HEK293 (cell line): ENCODE measurements around the gene HERC5.

ENCODE experiments used
- EGR2 ChIP-seq: fragments of 450-650 bp; formaldehyde crosslinking; IDR thresholded peaks from 2 replicates; pipeline ENCODE4 v1.5.1; 2016; ENCODE audit warnings: low read depth, missing biosample characterization, missing genetic modification characterization
- FEZF1 ChIP-seq: fragments of 450-650 bp; formaldehyde crosslinking; IDR thresholded peaks from 2 replicates; pipeline ENCODE4 v1.5.1; 2016; ENCODE audit warnings: missing biosample characterization, missing genetic modification characterization
- HOXA7 ChIP-seq: sonication (generic); formaldehyde crosslinking; IDR thresholded peaks from 2 replicates; pipeline ENCODE4 v1.8.1; 2022; ENCODE audit warnings: missing genetic modification reagents, borderline replicate concordance
- HOXD13 ChIP-seq: sonication (generic); formaldehyde crosslinking; IDR thresholded peaks from 2 replicates; pipeline ENCODE4 v1.8.0; 2022; ENCODE audit warnings: missing genetic modification reagents, borderline replicate concordance
- PRDM2 ChIP-seq: fragments of 450-650 bp; formaldehyde crosslinking; IDR thresholded peaks from 2 replicates; pipeline ENCODE4 v1.5.1; 2016; ENCODE audit warnings: missing biosample characterization, missing genetic modification characterization, borderline replicate concordance
- REPIN1 ChIP-seq: fragments of 450-650 bp; formaldehyde crosslinking; IDR thresholded peaks from 2 replicates; pipeline ENCODE4 v1.5.1; 2017; ENCODE audit warnings: missing biosample characterization, missing genetic modification characterization, low read depth
- SP7 ChIP-seq: fragments of 450-650 bp; formaldehyde crosslinking; IDR thresholded peaks from 2 replicates; pipeline ENCODE4 v1.5.1; 2016; ENCODE audit warnings: missing biosample characterization, missing genetic modification characterization
- YY2 ChIP-seq: fragments of 450-650 bp; formaldehyde crosslinking; IDR thresholded peaks from 2 replicates; pipeline ENCODE4 v1.5.1; 2016; ENCODE audit warnings: missing biosample characterization, missing genetic modification characterization
- ZBTB1 ChIP-seq: fragments of 450-650 bp; formaldehyde crosslinking; IDR thresholded peaks from 2 replicates; pipeline ENCODE4 v1.5.1; 2016; ENCODE audit warnings: missing biosample characterization, missing genetic modification characterization
- ZBTB44 ChIP-seq: fragments of 450-650 bp; IDR thresholded peaks from 2 replicates; pipeline ENCODE4 v1.5.1; 2018; ENCODE audit warnings: missing biosample characterization, mild to moderate bottlenecking, missing genetic modification characterization
- ZNF140 ChIP-seq: fragments of 450-650 bp; formaldehyde crosslinking; IDR thresholded peaks from 2 replicates; pipeline ENCODE4 v1.5.1; 2016; ENCODE audit warnings: missing biosample characterization, missing genetic modification characterization
- ZNF146 ChIP-seq: fragments of 450-650 bp; formaldehyde crosslinking; IDR thresholded peaks from 2 replicates; pipeline ENCODE4 v1.5.1; 2016; ENCODE audit warnings: missing biosample characterization, missing genetic modification characterization
- ZNF202 ChIP-seq: fragments of 450-650 bp; formaldehyde crosslinking; IDR thresholded peaks from 2 replicates; pipeline ENCODE4 v1.5.1; 2016; ENCODE audit warnings: missing biosample characterization, missing genetic modification characterization, borderline replicate concordance
- ZNF223 ChIP-seq: fragments of 450-650 bp; formaldehyde crosslinking; IDR thresholded peaks from 2 replicates; pipeline ENCODE4 v1.5.1; 2016; ENCODE audit warnings: missing biosample characterization, missing genetic modification characterization
- ZNF24 ChIP-seq: fragments of 450-650 bp; formaldehyde crosslinking; IDR thresholded peaks from 2 replicates; pipeline ENCODE4 v1.5.1; 2016; ENCODE audit warnings: missing biosample characterization, missing genetic modification characterization
- ZNF248 ChIP-seq: fragments of 450-650 bp; formaldehyde crosslinking; IDR thresholded peaks from 2 replicates; pipeline ENCODE4 v1.5.1; 2017; ENCODE audit warnings: missing biosample characterization, missing genetic modification characterization
- ZNF324 ChIP-seq: fragments of 450-650 bp; formaldehyde crosslinking; IDR thresholded peaks from 2 replicates; pipeline ENCODE4 v1.5.1; 2016; ENCODE audit warnings: missing biosample characterization, missing genetic modification characterization
- ZNF362 ChIP-seq: fragments of 450-650 bp; formaldehyde crosslinking; IDR thresholded peaks from 2 replicates; pipeline ENCODE4 v1.5.1; 2016; ENCODE audit warnings: missing biosample characterization, missing genetic modification characterization
- ZNF398 ChIP-seq: fragments of 450-650 bp; formaldehyde crosslinking; IDR thresholded peaks from 2 replicates; pipeline ENCODE4 v1.5.1; 2017; ENCODE audit warnings: missing biosample characterization, missing genetic modification characterization
- ZNF510 ChIP-seq: fragments of 450-650 bp; formaldehyde crosslinking; IDR thresholded peaks from 2 replicates; pipeline ENCODE4 v1.5.1; 2018; ENCODE audit warnings: mild to moderate bottlenecking, missing genetic modification characterization, missing biosample characterization; ENCODE audit not compliant: insufficient replicate concordance
- ZNF548 ChIP-seq: fragments of 450-650 bp; formaldehyde crosslinking; IDR thresholded peaks from 2 replicates; pipeline ENCODE4 v1.5.1; 2016; ENCODE audit warnings: missing biosample characterization, missing genetic modification characterization
- ZNF560 ChIP-seq: fragments of 450-650 bp; formaldehyde crosslinking; IDR thresholded peaks from 2 replicates; pipeline ENCODE4 v1.5.1; 2017; ENCODE audit warnings: missing biosample characterization, missing genetic modification characterization, borderline replicate concordance
- ZNF561 ChIP-seq: fragments of 450-650 bp; IDR thresholded peaks from 2 replicates; pipeline ENCODE4 v1.5.1; 2018; ENCODE audit warnings: missing biosample characterization, missing genetic modification characterization, borderline replicate concordance
- ZNF623 ChIP-seq: fragments of 450-650 bp; formaldehyde crosslinking; IDR thresholded peaks from 2 replicates; pipeline ENCODE4 v1.5.1; 2016; ENCODE audit warnings: missing biosample characterization, missing genetic modification characterization
- ZNF658 ChIP-seq: fragments of 450-650 bp; formaldehyde crosslinking; IDR thresholded peaks from 2 replicates; pipeline ENCODE4; 2016; ENCODE audit warnings: missing biosample characterization, missing genetic modification characterization
- ZNF677 ChIP-seq: fragments of 450-650 bp; IDR thresholded peaks from 2 replicates; pipeline ENCODE4 v1.5.0; 2018; ENCODE audit warnings: missing biosample characterization, mild to moderate bottlenecking, missing genetic modification characterization, moderate library complexity
- ZNF785 ChIP-seq: fragments of 450-650 bp; formaldehyde crosslinking; IDR thresholded peaks from 2 replicates; pipeline ENCODE4 v1.5.1; 2016; ENCODE audit warnings: missing biosample characterization, missing genetic modification characterization
- ZNF791 ChIP-seq: fragments of 450-650 bp; formaldehyde crosslinking; IDR thresholded peaks from 2 replicates; pipeline ENCODE4 v1.5.1; 2016; ENCODE audit warnings: missing biosample characterization, missing genetic modification characterization
- ZNF837 ChIP-seq: fragments of 450-650 bp; formaldehyde crosslinking; IDR thresholded peaks from 2 replicates; pipeline ENCODE4 v1.5.1; 2016; ENCODE audit warnings: missing biosample characterization, missing genetic modification characterization
- ZSCAN5A ChIP-seq: fragments of 450-650 bp; formaldehyde crosslinking; IDR thresholded peaks from 2 replicates; pipeline ENCODE4 v1.5.1; 2016; ENCODE audit warnings: missing biosample characterization, missing genetic modification characterization

Gene HERC5

GRCh38 chr4:88456670-88457306 is at the start of gene HERC5 (continued):
- peak; percentile 61 for TF ChIP-seq FEZF1 (tag by site-specific recombination)
- TF ChIP-seq ZBTB1: no peak
- TF ChIP-seq REPIN1 (tag by site-specific recombination): no peak
- no peak for TF ChIP-seq ZNF560 (tag by site-specific recombination)
- TF ChIP-seq ZNF24: peak; percentile 69; the same call in 1 of the 2 replicates
- no peak for TF ChIP-seq PRDM2 (tag by site-specific recombination)
- TF ChIP-seq EGR2 (tag by site-specific recombination): no peak
- TF ChIP-seq ZNF623 (tag by site-specific recombination): no peak
- TF ChIP-seq ZNF791 (tag by site-specific recombination): no peak
- TF ChIP-seq ZNF324 (tag by site-specific recombination): peak; percentile 61; the same call in 1 of the 2 replicates
- peak; percentile 39; the same call in 1 of the 2 replicates for TF ChIP-seq YY2 (tag by site-specific recombination)
- no peak for TF ChIP-seq ZNF223 (tag by site-specific recombination)
- no peak for TF ChIP-seq ZSCAN5A (tag by site-specific recombination)
- no peak for TF ChIP-seq ZNF202 (tag by site-specific recombination)
- TF ChIP-seq ZNF362 (tag by site-specific recombination): no peak
- peak; percentile 85 for TF ChIP-seq ZNF561 (tag by site-specific recombination)
- peak; percentile 78 for TF ChIP-seq ZNF398 (tag by site-specific recombination)
- TF ChIP-seq HOXA7 (CRISPR knock-in tag): no peak
- no peak for TF ChIP-seq ZNF837 (tag by site-specific recombination)
- TF ChIP-seq HOXD13 (CRISPR knock-in tag): no peak
- TF ChIP-seq ZNF677 (tag by site-specific recombination): no peak; the same call in 1 of the 2 replicates
- TF ChIP-seq ZNF248 (tag by site-specific recombination): no peak
- TF ChIP-seq ZBTB44: peak; percentile 81
- TF ChIP-seq ZNF146 (tag by site-specific recombination): no peak
- TF ChIP-seq ZNF140 (tag by site-specific recombination): no peak
- TF ChIP-seq ZNF658 (tag by site-specific recombination): no peak
- no peak for TF ChIP-seq ZNF510 (tag by site-specific recombination)
- peak; percentile 98 for TF ChIP-seq ZNF785 (tag by site-specific recombination)
- TF ChIP-seq SP7 (tag by site-specific recombination): peak; percentile 91
- TF ChIP-seq ZNF548 (tag by site-specific recombination): no peak
